A549 (cell line): ENCODE data around the gene LRRIQ3. TPM values are rescaled to one million over a fixed set of nuclear protein-coding genes. Genes with fewer than 3 reads are reported as not detected.

Experiments used
- ATAC-seq, 2 experiments: fragments of 200-7000 bp in 1 of 2; fragments of >200 bp in 1 of 2; cut with Nextera tagmentation in 1 of 2; cut with Tn5 transposase in 1 of 2; 3 replicates each; pipeline versions ENCODE4 v1.8.0 to v1.9.1; 2018 to 2020; ENCODE audit warnings: mild to moderate bottlenecking in 1 of 2, moderate library complexity in 1 of 2
- CTCF ChIA-PET: fragments of 300-600 bp; sonication (Branson Sonifier 250); formaldehyde crosslinking; extraction: SDS; loops from one replicate; lab custom pipeline; 2021; ENCODE audit warnings: antibody characterized with exemption, inconsistent platforms; lab: Yijun Ruan, JAX
- POLR2A ChIA-PET: fragments of 350-600 bp; formaldehyde crosslinking; extraction: SDS; loops from one replicate; lab custom pipeline; 2021; ENCODE audit warnings: antibody characterized with exemption, inconsistent platforms; lab: Yijun Ruan, JAX
- DNase-seq, 2 experiments: peaks; one replicate each; pipeline versions ENCODE4 v3.0.0 to v3.0.0-alpha.2; 2011 to 2016; ENCODE audit warnings: low read depth in 1 of 2, low spot score in 1 of 2
- FAIRE-seq: peaks from 2 replicates; lab custom pipeline; 2011; peaks lifted over from hg19 to GRCh38; lab: Jason Lieb, UNC
- H3K27ac ChIP-seq, 2 experiments: fragments of >200 bp; sonication (Bioruptor Twin); formaldehyde crosslinking; 3 replicates each; pipeline ENCODE4 v1.5.1; 2016 to 2017
- H3K4me1 ChIP-seq: fragments of >200 bp; sonication (Bioruptor Twin); formaldehyde crosslinking; 3 replicates; pipeline ENCODE4 v1.6.1; 2016
- H3K4me2 ChIP-seq: fragments of >200 bp; sonication (Bioruptor Twin); formaldehyde crosslinking; 3 replicates; pipeline ENCODE4 v1.6.1; 2016
- H3K4me3 ChIP-seq: fragments of >200 bp; sonication (Bioruptor Twin); formaldehyde crosslinking; 3 replicates; pipeline ENCODE4 v1.5.1; 2016
- H3K9me3 ChIP-seq: fragments of >200 bp; sonication (Bioruptor Twin); formaldehyde crosslinking; 3 replicates; pipeline ENCODE4 v1.6.1; 2016
- CBX2 ChIP-seq: fragments of 200-600 bp; sonication (generic); IDR thresholded peaks from 2 replicates; pipeline ENCODE4 v1.6.1; 2016; ENCODE audit warnings: low read depth, mild to moderate bottlenecking, borderline replicate concordance
- CBX8 ChIP-seq: fragments of 200-600 bp; sonication (generic); IDR thresholded peaks from 2 replicates; pipeline ENCODE4 v1.6.1; 2016
- CEBPB ChIP-seq, 2 experiments: fragments of >200 bp in 1 of 2; sonication (Bioruptor Twin) in 1 of 2; formaldehyde crosslinking in 1 of 2; IDR thresholded peaks; 2 replicates each; pipeline ENCODE4 v1.6.1; 2012 to 2016
- CHD4 ChIP-seq: fragments of 200-600 bp; sonication (generic); IDR thresholded peaks from 2 replicates; pipeline ENCODE4 v1.6.1; 2016; ENCODE audit warnings: antibody characterized with exemption, mild to moderate bottlenecking, borderline replicate concordance
- ESRRA ChIP-seq: fragments of 150-350 bp; IDR thresholded peaks from 2 replicates; pipeline ENCODE4 v1.6.1; 2014; ENCODE audit warnings: mild to moderate bottlenecking, low read length, borderline replicate concordance
- FOSL2 ChIP-seq, 2 experiments: fragments of 450-650 bp in 1 of 2; fragments of >200 bp in 1 of 2; sonication (Bioruptor Twin) in 1 of 2; formaldehyde crosslinking; IDR thresholded peaks; 2 replicates each; pipeline versions ENCODE4 v1.5.0 to v1.6.1; 2016 to 2020; ENCODE audit warnings: mild to moderate bottlenecking in 1 of 2, moderate library complexity in 1 of 2
- FOXS1 ChIP-seq: fragments of 250-450 bp; sonication (Bioruptor Pico); IDR thresholded peaks from 2 replicates; pipeline ENCODE4 v1.5.0; 2020; ENCODE audit warnings: mild to moderate bottlenecking, moderate library complexity
- GATA3 ChIP-seq: IDR thresholded peaks from 2 replicates; pipeline ENCODE4 v1.6.1; 2012; ENCODE audit warnings: borderline replicate concordance
- HDAC2 ChIP-seq: fragments of 200-600 bp; sonication (generic); IDR thresholded peaks from 2 replicates; pipeline ENCODE4 v1.6.1; 2016
- HMGXB4 ChIP-seq: fragments of 250-450 bp; sonication (Bioruptor Pico); IDR thresholded peaks from 2 replicates; pipeline ENCODE4 v1.5.0; 2021; ENCODE audit warnings: mild to moderate bottlenecking, moderate library complexity, borderline replicate concordance
- HOXB13 ChIP-seq: fragments of 250-450 bp; sonication (Bioruptor Pico); IDR thresholded peaks from 2 replicates; pipeline ENCODE4 v1.5.0; 2020; ENCODE audit warnings: low read depth, mild to moderate bottlenecking, moderate library complexity
- HOXB5 ChIP-seq: fragments of 250-450 bp; sonication (Bioruptor Pico); IDR thresholded peaks from 2 replicates; pipeline ENCODE4 v1.5.0; 2020; ENCODE audit warnings: mild to moderate bottlenecking, moderate library complexity
- JUN ChIP-seq, 2 experiments: fragments of >200 bp; sonication (Bioruptor Twin); formaldehyde crosslinking; IDR thresholded peaks; 2 replicates in 1 of 2; 3 replicates in 1 of 2; pipeline ENCODE4 v1.6.1; 2016 to 2017
- KDM5A ChIP-seq: fragments of 200-600 bp; sonication (generic); IDR thresholded peaks from 2 replicates; pipeline ENCODE4 v1.6.1; 2016; ENCODE audit warnings: antibody characterized with exemption, mild to moderate bottlenecking
- MAX ChIP-seq: IDR thresholded peaks from 2 replicates; pipeline ENCODE4 v1.6.1; 2012
- MAZ ChIP-seq: fragments of 150-350 bp; IDR thresholded peaks from 2 replicates; pipeline ENCODE4 v1.6.1; 2014; ENCODE audit warnings: antibody characterized with exemption, low read depth, low read length, borderline replicate concordance
- MYC ChIP-seq: IDR thresholded peaks from 2 replicates; pipeline ENCODE4 v1.6.1; 2012; ENCODE audit warnings: mild to moderate bottlenecking, inconsistent platforms, low read length, improper control_type of control experiment, borderline replicate concordance
- NFE2L2 ChIP-seq: fragments of 150-350 bp; conservative IDR thresholded peaks from 2 replicates; pipeline ENCODE4 v1.6.1; 2014; ENCODE audit warnings: low read length
- NR3C1 ChIP-seq: fragments of >200 bp; sonication (Bioruptor Twin); formaldehyde crosslinking; IDR thresholded peaks from 3 replicates; pipeline ENCODE4 v1.6.1; 2017
- PHF8 ChIP-seq: fragments of 200-600 bp; sonication (generic); IDR thresholded peaks from 2 replicates; pipeline ENCODE4 v1.6.1; 2016; ENCODE audit warnings: low read depth, mild to moderate bottlenecking, antibody characterized with exemption, moderate library complexity, borderline replicate concordance
- RAD21 ChIP-seq, 2 experiments: fragments of >200 bp in 1 of 2; sonication (Bioruptor Twin) in 1 of 2; formaldehyde crosslinking in 1 of 2; IDR thresholded peaks in 1 of 2; conservative IDR thresholded peaks in 1 of 2; 2 replicates in 1 of 2; 3 replicates in 1 of 2; pipeline ENCODE4 v1.6.1; 2012 to 2018; ENCODE audit warnings: inconsistent platforms in 1 of 2
- RCOR1 ChIP-seq: fragments of 150-350 bp; IDR thresholded peaks from 2 replicates; pipeline ENCODE4 v1.6.1; 2014; ENCODE audit warnings: antibody characterized with exemption, low read length, low read depth
- SMC3 ChIP-seq: fragments of >200 bp; sonication (Bioruptor Twin); formaldehyde crosslinking; IDR thresholded peaks from 3 replicates; pipeline ENCODE4 v1.6.1; 2018; ENCODE audit warnings: inconsistent platforms
- TFCP2L1 ChIP-seq: fragments of 250-450 bp; sonication (Bioruptor Pico); IDR thresholded peaks from 2 replicates; pipeline ENCODE4 v1.5.0; 2021; ENCODE audit warnings: mild to moderate bottlenecking
- ZC3H11A ChIP-seq: fragments of 450-650 bp; IDR thresholded peaks from 2 replicates; pipeline ENCODE4 v1.6.1; 2014; ENCODE audit warnings: antibody characterized with exemption, mild to moderate bottlenecking
- ZNF302 ChIP-seq: fragments of 250-450 bp; sonication (Bioruptor Pico); IDR thresholded peaks from 2 replicates; pipeline ENCODE4 v1.9.0; 2021; ENCODE audit warnings: inconsistent platforms, mild to moderate bottlenecking, moderate library complexity
- ZSCAN20 ChIP-seq: fragments of 250-450 bp; sonication (Bioruptor Pico); IDR thresholded peaks from 2 replicates; pipeline ENCODE4 v1.8.0; 2022; ENCODE audit warnings: mild to moderate bottlenecking, moderate library complexity
- WGBS: methylation state at CpG from one replicate; pipeline ENCODE4 v1.1.6; 2017; ENCODE audit errors: missing lambda C conversion rate; 5-methylcytosine and 5-hydroxymethylcytosine counted together
- polyA plus RNA-seq, 4 experiments: library from polyadenylated mRNA; depleted of rRNA in 3 of 4; stranded (reverse); fragments of >200 nt; fragmentation: RNase III in 1 of 4; extraction: RNeasy Plus Mini Kit Qiagen cat#74134 plus additional on column Dnase treatment in 1 of 4; gene quantifications; 2 replicates in 3 of 4; 3 replicates in 1 of 4; pipeline ENCODE4 v1.2.3, GENCODE V29; 2011 to 2017
- TF ChIP-seq, protein P1 (sequence below): fragments of 200-600 bp; sonication (generic); IDR thresholded peaks from 2 replicates; pipeline ENCODE4 v1.6.1; 2016; ENCODE audit warnings: antibody characterized with exemption, mild to moderate bottlenecking, moderate library complexity

LRRIQ3 gene
- polyA plus RNA-seq, 2 of the 4 experiments (the other 2 are of a cell fraction), result 2.4 to 3.9 TPM

GRCh38 chr1:74050386-74050785 is 147.6 kb downstream of the LRRIQ3 start:
- H3K27ac ChIP-seq, result no peak overlapping the region
- POLR2A ChIA-PET, result no interaction called here
- FAIRE-seq (no peak), DNase-seq (no peak), ATAC-seq (no peak)
- no peaks in the 10 kb centered on the region for H3K9me3 ChIP-seq
- CTCF ChIA-PET, result no interaction called here
- no peaks in the 10 kb centered on the region for H3K4me1 ChIP-seq
- H3K4me2 ChIP-seq, result no peak overlapping the region
- WGBS, result 5% methylated on average over 2 of the region's 2 CpGs
- TF ChIP-seq MAX (no peak), HOXB13 (CRISPR knock-in tag) (no peak), HDAC2 (no peak), FOSL2 (IDR thresholded peaks at IDR 0.05) (no peak), FOSL2 (CRISPR knock-in tag; IDR thresholded peaks at IDR 0.05) (no peak), NFE2L2 (no peak), JUN (IDR thresholded peaks at IDR 0.05) (no peak), RCOR1 (no peak), KDM5A (no peak), GATA3 (no peak), PHF8 (no peak), HOXB5 (CRISPR knock-in tag) (no peak), MAZ (no peak), NR3C1 (no peak), ZC3H11A (no peak), CEBPB (IDR thresholded peaks at IDR 0.05) (no peak), CBX8 (no peak), ZSCAN20 (CRISPR knock-in tag) (no peak)
- TF ChIP-seq, protein P1, sequence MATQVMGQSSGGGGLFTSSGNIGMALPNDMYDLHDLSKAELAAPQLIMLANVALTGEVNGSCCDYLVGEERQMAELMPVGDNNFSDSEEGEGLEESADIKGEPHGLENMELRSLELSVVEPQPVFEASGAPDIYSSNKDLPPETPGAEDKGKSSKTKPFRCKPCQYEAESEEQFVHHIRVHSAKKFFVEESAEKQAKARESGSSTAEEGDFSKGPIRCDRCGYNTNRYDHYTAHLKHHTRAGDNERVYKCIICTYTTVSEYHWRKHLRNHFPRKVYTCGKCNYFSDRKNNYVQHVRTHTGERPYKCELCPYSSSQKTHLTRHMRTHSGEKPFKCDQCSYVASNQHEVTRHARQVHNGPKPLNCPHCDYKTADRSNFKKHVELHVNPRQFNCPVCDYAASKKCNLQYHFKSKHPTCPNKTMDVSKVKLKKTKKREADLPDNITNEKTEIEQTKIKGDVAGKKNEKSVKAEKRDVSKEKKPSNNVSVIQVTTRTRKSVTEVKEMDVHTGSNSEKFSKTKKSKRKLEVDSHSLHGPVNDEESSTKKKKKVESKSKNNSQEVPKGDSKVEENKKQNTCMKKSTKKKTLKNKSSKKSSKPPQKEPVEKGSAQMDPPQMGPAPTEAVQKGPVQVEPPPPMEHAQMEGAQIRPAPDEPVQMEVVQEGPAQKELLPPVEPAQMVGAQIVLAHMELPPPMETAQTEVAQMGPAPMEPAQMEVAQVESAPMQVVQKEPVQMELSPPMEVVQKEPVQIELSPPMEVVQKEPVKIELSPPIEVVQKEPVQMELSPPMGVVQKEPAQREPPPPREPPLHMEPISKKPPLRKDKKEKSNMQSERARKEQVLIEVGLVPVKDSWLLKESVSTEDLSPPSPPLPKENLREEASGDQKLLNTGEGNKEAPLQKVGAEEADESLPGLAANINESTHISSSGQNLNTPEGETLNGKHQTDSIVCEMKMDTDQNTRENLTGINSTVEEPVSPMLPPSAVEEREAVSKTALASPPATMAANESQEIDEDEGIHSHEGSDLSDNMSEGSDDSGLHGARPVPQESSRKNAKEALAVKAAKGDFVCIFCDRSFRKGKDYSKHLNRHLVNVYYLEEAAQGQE, result no peak
- TF ChIP-seq, all 56 proteins: peak for 0
- H3K4me3 ChIP-seq, result no peak overlapping the region

GRCh38 chr1:74038042-74038441 is 159.9 kb downstream of the LRRIQ3 start:
- H3K4me2 ChIP-seq, result no peak overlapping the region
- CTCF ChIA-PET, result no interaction called here
- H3K4me1 ChIP-seq, result no peaks in the 10 kb centered on the region
- no peaks in the 10 kb centered on the region for H3K9me3 ChIP-seq
- ATAC-seq, result no peak
- FAIRE-seq, result no peak
- no peak for DNase-seq
- POLR2A ChIA-PET, result no interaction called here
- H3K27ac ChIP-seq, result no peak overlapping the region
- no peak overlapping the region for H3K4me3 ChIP-seq
- no peak for TF ChIP-seq TFCP2L1 (CRISPR knock-in tag)
- TF ChIP-seq NR3C1, result no peak
- no peak for TF ChIP-seq ESRRA
- TF ChIP-seq RAD21 (conservative IDR thresholded peaks at IDR 0.05 in 1 of 2, IDR thresholded peaks at IDR 0.05 in 1 of 2), result no peak
- TF ChIP-seq MAZ, result no peak
- TF ChIP-seq CHD4, result no peak
- no peak for TF ChIP-seq HMGXB4 (CRISPR knock-in tag)
- no peak for TF ChIP-seq MYC
- TF ChIP-seq CBX2, result no peak
- no peak for TF ChIP-seq HDAC2
- TF ChIP-seq ZNF302 (CRISPR knock-in tag), result no peak
- TF ChIP-seq FOXS1, result no peak
- no peak for TF ChIP-seq FOSL2 (IDR thresholded peaks at IDR 0.05)
- TF ChIP-seq FOSL2 (CRISPR knock-in tag; IDR thresholded peaks at IDR 0.05), result no peak
- TF ChIP-seq SMC3, result no peak
- WGBS, result 0% methylated on average over 2 of the region's 3 CpGs
